Naive thymus-derived CD4-positive, alpha-beta T cell (primary cell): ENCODE results near the gene TSEN54. TPM values are rescaled to one million over a fixed set of nuclear protein-coding genes. Genes with fewer than 3 reads are reported as not detected.
A peak's percentile ranks its signal among the peaks of the same experiment; 100 is the strongest.

Source experiments
- ATAC-seq: fragments of 150-1000 bp; cut with Tn5 transposase; 2 replicates; pipeline ENCODE4 v1.10.0; 2021; ENCODE audit warnings: mild to moderate bottlenecking, moderate library complexity
- CTCF ChIA-PET: fragments of 350-600 bp; sonication (Branson Sonifier 250); formaldehyde crosslinking; loops from one replicate; lab custom pipeline; 2021; ENCODE audit warnings: antibody characterized with exemption; lab: Charles Lee
- POLR2A ChIA-PET: fragments of 350-600 bp; sonication (Branson Sonifier 250); formaldehyde crosslinking; loops from one replicate; lab custom pipeline; 2021; ENCODE audit warnings: antibody characterized with exemption, inconsistent platforms; lab: Charles Lee
- DNase-seq, 9 donors: peaks; one replicate each; pipeline versions ENCODE4 v3.0.0 to v3.0.0-alpha.2; 2020 to 2022; ENCODE audit warnings: mixed read lengths in 1 of 9
- H3K27ac ChIP-seq: one replicate; pipeline ENCODE4 v1.7.0; 2013; ENCODE audit warnings: mild to moderate bottlenecking, low read depth, low read length, moderate library complexity
- H3K27me3 ChIP-seq, 2 donors: one replicate each; pipeline ENCODE4 v1.7.0; 2013; ENCODE audit warnings: low read length in 2 of 2, mild to moderate bottlenecking in 2 of 2, moderate library complexity in 2 of 2; ENCODE audit not compliant: control insufficient read depth in 2 of 2, insufficient read depth in 2 of 2
- H3K36me3 ChIP-seq, 3 experiments: 1 replicate in 2 of 3; 2 replicates in 1 of 3; pipeline ENCODE4 v1.7.0; 2013; ENCODE audit warnings: low read length in 3 of 3, mild to moderate bottlenecking in 3 of 3, moderate library complexity in 1 of 3; ENCODE audit not compliant: insufficient read depth in 3 of 3, control insufficient read depth in 2 of 3
- H3K4me1 ChIP-seq, 2 donors: one replicate each; pipeline ENCODE4 v1.7.0; 2013; ENCODE audit warnings: low read length in 2 of 2, mild to moderate bottlenecking in 2 of 2, moderate library complexity in 1 of 2; ENCODE audit not compliant: control insufficient read depth in 2 of 2, insufficient read depth in 2 of 2
- H3K4me3 ChIP-seq: 2 replicates; pipeline ENCODE4 v1.7.0; 2013; ENCODE audit warnings: mild to moderate bottlenecking, low read length
- H3K9me3 ChIP-seq, 3 experiments: 1 replicate in 2 of 3; 2 replicates in 1 of 3; pipeline ENCODE4 v1.7.0; 2013; ENCODE audit warnings: low read length in 3 of 3; ENCODE audit not compliant: control insufficient read depth in 2 of 3
- H3K27ac Mint-ChIP-seq, 9 donors: one replicate each; pipeline ENCODE4 v1.8.0; 2020 to 2022; ENCODE audit warnings: mixed read lengths in 9 of 9, mild to moderate bottlenecking in 8 of 9, moderate library complexity in 5 of 9, inconsistent platforms in 2 of 9
- H3K27me3 Mint-ChIP-seq, 5 donors: one replicate each; pipeline ENCODE4 v1.8.0; 2021 to 2022; ENCODE audit warnings: mixed read lengths in 5 of 5, mild to moderate bottlenecking in 1 of 5
- H3K36me3 Mint-ChIP-seq, 5 donors: one replicate each; pipeline ENCODE4 v1.8.0; 2020 to 2022; ENCODE audit warnings: mixed read lengths in 5 of 5, mild to moderate bottlenecking in 3 of 5, inconsistent platforms in 1 of 5
- H3K4me1 Mint-ChIP-seq, 7 donors: one replicate each; pipeline ENCODE4 v1.8.0; 2020 to 2022; ENCODE audit warnings: mixed read lengths in 7 of 7, mild to moderate bottlenecking in 3 of 7, inconsistent platforms in 1 of 7
- H3K4me3 Mint-ChIP-seq, 10 donors: one replicate each; pipeline ENCODE4 v1.8.0; 2020 to 2022; ENCODE audit warnings: mild to moderate bottlenecking in 10 of 10, mixed read lengths in 10 of 10, moderate library complexity in 6 of 10, inconsistent platforms in 2 of 10
- H3K9me3 Mint-ChIP-seq, 11 donors: one replicate each; pipeline ENCODE4 v1.8.0; 2020 to 2022; ENCODE audit warnings: mixed read lengths in 11 of 11, mild to moderate bottlenecking in 4 of 11, inconsistent platforms in 1 of 11, moderate library complexity in 1 of 11
- intact Hi-C, 2 donors: fragments of 100-400 bp; cut with micrococcal nuclease; formaldehyde crosslinking; loops; one replicate each; pipeline ENCODE4 v1.15.1; 2023
- polyA plus RNA-seq, 2 donors: library from polyadenylated mRNA; unstranded; fragments of 300-500 nt; fragmentation: Illumina TruSeq; gene quantifications; one replicate each; pipeline ENCODE4 v1.2.3, GENCODE V29; 2021
- total RNA-seq, 6 experiments: library from RNA in 5 of 6; stranded (reverse) in 5 of 6; gene quantifications; 1 replicate in 5 of 6; 2 replicates in 1 of 6; pipeline ENCODE4 v1.2.3 and lab custom pipeline; 2021 to 2026

TSEN54 gene
- total RNA-seq (10 to 100 TPM; 36.2 to 62.9 (median 56.0) TPM), polyA plus RNA-seq (10 to 100 TPM; 64.6 to 85.0 TPM), total RNA-seq (lab: John Stamatoyannopoulos, UW) (55.7 reads per million, percentile 73 among the genes with 10 or more reads in this experiment)

- CTCF ChIA-PET: interaction anchor here (0.8 to 1.3 kb wide), 7 partner anchors 9 to 227 kb away, joined by 3 to 6 read pairs (median 4); partner anchors contain the start of genes LLGL2 and SLC25A19
- Histone ChIP-seq H3K27ac (peak within 1 kb of the TSS; percentile 71), H3K4me1 (peaks cover 23 to 25% of the 10 kb centered on the region in 2 donors), H3K9me3 (no peaks in the 10 kb centered on the region), H3K36me3 (peaks cover 8 to 21% (median 10%) of the 10 kb centered on the region in 3 experiments), H3K4me3 (peak within 1 kb of the TSS; percentile 97), H3K27me3 (no peaks in the 10 kb centered on the region)
- peak within 1 kb of the TSS; percentile 77 to 87 (median 82) for H3K4me3 Mint-ChIP-seq
- peaks cover 18 to 28% (median 22%) of the 10 kb centered on the region in 7 donors for H3K4me1 Mint-ChIP-seq
- ATAC-seq (peak; percentile 95), DNase-seq (peak; percentile 90 to 98 (median 94))
- peaks cover 0 to 14% (median 0%) of the 10 kb centered on the region in 5 donors for H3K27me3 Mint-ChIP-seq
- POLR2A ChIA-PET: interaction anchor here (0.6 to 1.9 kb wide), 13 partner anchors 9 to 428 kb away, joined by 3 to 19 read pairs (median 4); partner anchors contain the start of genes LLGL2 and TMEM94
- H3K36me3 Mint-ChIP-seq: peaks cover 0 to 20% (median 5%) of the 10 kb centered on the region in 5 donors
- H3K9me3 Mint-ChIP-seq: peaks cover 0 to 2% (median 0%) of the 10 kb centered on the region in 11 donors
- H3K27ac Mint-ChIP-seq: peak within 1 kb of the TSS; percentile 56 to 96 (median 92)
- intact Hi-C loops: loop anchor here (1.0 to 5.0 kb wide), 10 partner anchors 9 to 269 kb away; partner anchors contain the start of genes GRB2 (in 2 of the 2), LLGL2 (in 2 of the 2), MIF4GD (in 2 of the 2) and SLC25A19 (in 2 of the 2)
These were observed at the start of gene TSEN54 for GRCh38 chr17:75516255-75516618. Gene TSEN54 (plus strand): TSS chr17:75516528. CDS start chr17:75516561, 33 bp downstream.

- Mint-ChIP-seq H3K9me3 (no peaks in the 10 kb centered on the region), H3K27me3 (no peaks in the 10 kb centered on the region), H3K36me3 (peaks cover 9 to 27% (median 17%) of the 10 kb centered on the region in 5 donors), H3K4me1 (peaks cover 7 to 25% (median 18%) of the 10 kb centered on the region in 7 donors), H3K27ac (no peak overlapping the region), H3K4me3 (no peak overlapping the region)
- H3K4me3 ChIP-seq: no peak overlapping the region
- no peaks in the 10 kb centered on the region for H3K4me1 ChIP-seq
- H3K36me3 ChIP-seq: peaks cover 0 to 22% (median 6%) of the 10 kb centered on the region in 3 experiments
- no peaks in the 10 kb centered on the region for H3K9me3 ChIP-seq
- DNase-seq: no peak
- H3K27me3 ChIP-seq: no peaks in the 10 kb centered on the region
- ATAC-seq: no peak
- ChIA-PET CTCF (no interaction called here), POLR2A (interaction anchor here (0.6 kb wide), 1 partner anchor 53 kb away, joined by 3 read pairs; no protein-coding TSS in a partner anchor)
- intact Hi-C loops: no loop called here
- H3K27ac ChIP-seq: no peak overlapping the region
These were observed 48.0 kb upstream of the TSEN54 start for GRCh38 chr17:75468291-75468754.

- no peak overlapping the region for H3K27ac Mint-ChIP-seq
These were observed 47.5 kb upstream of the TSEN54 start for GRCh38 chr17:75468779-75469373.

GRCh38 chr17:75471207-75471606 lies 45.1 kb upstream of the TSEN54 start:
- DNase-seq: no peak
- Mint-ChIP-seq H3K36me3 (peaks cover 9 to 22% (median 14%) of the 10 kb centered on the region in 5 donors), H3K27ac (no peak overlapping the region), H3K4me1 (peaks cover 0 to 10% (median 4%) of the 10 kb centered on the region in 7 donors), H3K4me3 (no peak overlapping the region), H3K27me3 (no peaks in the 10 kb centered on the region), H3K9me3 (no peaks in the 10 kb centered on the region)
- Histone ChIP-seq H3K36me3 (peaks cover 0 to 44% (median 8%) of the 10 kb centered on the region in 3 experiments), H3K4me1 (no peaks in the 10 kb centered on the region), H3K9me3 (no peaks in the 10 kb centered on the region), H3K4me3 (no peak overlapping the region), H3K27me3 (no peaks in the 10 kb centered on the region), H3K27ac (no peak overlapping the region)
- intact Hi-C loops: no loop called here
- no peak for ATAC-seq
- ChIA-PET CTCF (interaction anchor here (0.7 kb wide), 1 partner anchor 12 kb away, joined by 6 read pairs; no protein-coding TSS in a partner anchor), POLR2A (no interaction called here)

More at GRCh38 chr17:75468779-75469373, 47.5 kb upstream of the TSEN54 start:
- DNase-seq (no peak), ATAC-seq (no peak)
- Mint-ChIP-seq H3K36me3 (peaks cover 9 to 26% (median 16%) of the 10 kb centered on the region in 5 donors), H3K4me3 (no peak overlapping the region), H3K27me3 (no peaks in the 10 kb centered on the region), H3K9me3 (no peaks in the 10 kb centered on the region), H3K4me1 (peaks cover 3 to 19% (median 12%) of the 10 kb centered on the region in 7 donors)
- ChIA-PET CTCF (interaction anchor here (0.7 kb wide), 1 partner anchor 18 kb away, joined by 4 read pairs; no protein-coding TSS in a partner anchor), POLR2A (no interaction called here)
- no peaks in the 10 kb centered on the region for H3K9me3 ChIP-seq
- peaks cover 0 to 25% (median 8%) of the 10 kb centered on the region in 3 experiments for H3K36me3 ChIP-seq
- intact Hi-C loops: no loop called here
- H3K27me3 ChIP-seq: no peaks in the 10 kb centered on the region
- H3K4me3 ChIP-seq: no peak overlapping the region
- no peak overlapping the region for H3K27ac ChIP-seq
- H3K4me1 ChIP-seq: no peaks in the 10 kb centered on the region

- no peak overlapping the region for H3K27ac ChIP-seq
- Mint-ChIP-seq H3K4me3 (no peak overlapping the region), H3K27ac (peak overlapping the region in 1 of 9 donors; percentile 15), H3K27me3 (no peaks in the 10 kb centered on the region), H3K4me1 (peaks cover 0 to 9% (median 5%) of the 10 kb centered on the region in 7 donors), H3K36me3 (peaks cover 9 to 29% (median 13%) of the 10 kb centered on the region in 5 donors), H3K9me3 (no peaks in the 10 kb centered on the region)
- H3K27me3 ChIP-seq: no peaks in the 10 kb centered on the region
- ATAC-seq: no peak
- H3K4me1 ChIP-seq: no peaks in the 10 kb centered on the region
- no peaks in the 10 kb centered on the region for H3K9me3 ChIP-seq
- no peak overlapping the region for H3K4me3 ChIP-seq
- intact Hi-C loops: no loop called here
- DNase-seq: no peak
- ChIA-PET POLR2A (no interaction called here), CTCF (interaction anchor here (0.6 kb wide), 1 partner anchor 12 kb away, joined by 4 read pairs; no protein-coding TSS in a partner anchor)
- peaks cover 0 to 52% (median 8%) of the 10 kb centered on the region in 3 experiments for H3K36me3 ChIP-seq
These were observed 44.2 kb upstream of the TSEN54 start for GRCh38 chr17:75472119-75472518.

GRCh38 chr17:75473246-75473645 lies 43.1 kb upstream of the TSEN54 start:
- no peaks in the 10 kb centered on the region for H3K9me3 Mint-ChIP-seq
- no peak overlapping the region for H3K4me3 Mint-ChIP-seq
- no peak for ATAC-seq
- intact Hi-C loops: no loop called here
- peaks cover 9 to 24% (median 10%) of the 10 kb centered on the region in 5 donors for H3K36me3 Mint-ChIP-seq
- Histone ChIP-seq H3K4me1 (no peaks in the 10 kb centered on the region), H3K4me3 (no peak overlapping the region), H3K9me3 (no peaks in the 10 kb centered on the region), H3K27me3 (no peaks in the 10 kb centered on the region), H3K36me3 (peaks cover 0 to 54% (median 8%) of the 10 kb centered on the region in 3 experiments), H3K27ac (no peak overlapping the region)
- no peaks in the 10 kb centered on the region for H3K27me3 Mint-ChIP-seq
- H3K27ac Mint-ChIP-seq: no peak overlapping the region
- CTCF ChIA-PET: interaction anchor here (0.5 kb wide), 1 partner anchor 54 kb away, joined by 3 read pairs; no protein-coding TSS in a partner anchor
- peaks cover 0 to 5% (median 2%) of the 10 kb centered on the region in 7 donors for H3K4me1 Mint-ChIP-seq
- POLR2A ChIA-PET: no interaction called here
- no peak for DNase-seq
